B cell (primary cell): Measurements from ENCODE around the gene ANKRD28. TPM values are rescaled to one million over a fixed set of nuclear protein-coding genes. Genes with fewer than 3 reads are reported as not detected.

Experiments used
- ATAC-seq: fragments of 200-7000 bp; cut with Tn5 transposase; one replicate; pipeline ENCODE4 v1.10.0; 2021; ENCODE audit warnings: low read depth, mild to moderate bottlenecking, moderate number of reproducible peaks, moderate library complexity
- CTCF ChIA-PET: fragments of 350-600 bp; sonication (Branson Sonifier 250); formaldehyde crosslinking; loops from one replicate; lab custom pipeline; 2021; ENCODE audit warnings: antibody characterized with exemption, inconsistent platforms; lab: Charles Lee
- POLR2A ChIA-PET: fragments of 350-600 bp; sonication (Branson Sonifier 250); formaldehyde crosslinking; loops from one replicate; lab custom pipeline; 2021; ENCODE audit warnings: antibody characterized with exemption; lab: Charles Lee
- DNase-seq: peaks from one replicate; pipeline ENCODE4 v3.0.0; 2013
- H2AFZ ChIP-seq: 2 replicates; pipeline ENCODE4 v1.6.1; 2012; ENCODE audit warnings: mild to moderate bottlenecking, low read depth, low read length; ENCODE audit not compliant: insufficient read depth, poor library complexity, severe bottlenecking
- H3K27ac ChIP-seq, 2 donors: 1 replicate in 1 of 2; 2 replicates in 1 of 2; pipeline ENCODE4 v1.5.1; 2012 to 2013; ENCODE audit warnings: low read length in 2 of 2, mild to moderate bottlenecking in 2 of 2, moderate library complexity in 1 of 2
- H3K27me3 ChIP-seq, 4 experiments: fragments of 200-600 bp in 1 of 4; sonication (generic) in 1 of 4; replicated peaks in 1 of 4; 1 replicate in 2 of 4; 2 replicates in 2 of 4; pipeline versions ENCODE4 v1.6.1 to v1.7.0; 2013 to 2016; ENCODE audit warnings: low read length in 3 of 4, mild to moderate bottlenecking in 2 of 4, mixed read lengths in 1 of 4, moderate library complexity in 1 of 4; ENCODE audit not compliant: insufficient read depth in 4 of 4, control insufficient read depth in 3 of 4; ENCODE audit errors: control extremely low read depth in 1 of 4
- H3K36me3 ChIP-seq, 2 experiments: replicated peaks in 1 of 2; 1 replicate in 1 of 2; 2 replicates in 1 of 2; pipeline versions ENCODE4 v1.6.1 to v1.7.1; 2013; ENCODE audit warnings: low read length in 1 of 2; ENCODE audit not compliant: insufficient read depth in 2 of 2, control insufficient read depth in 1 of 2; ENCODE audit errors: control extremely low read depth in 1 of 2, extremely low read depth in 1 of 2
- H3K4me1 ChIP-seq, 2 donors: fragments of 200-600 bp in 1 of 2; sonication (generic) in 1 of 2; 1 replicate in 1 of 2; 2 replicates in 1 of 2; pipeline versions ENCODE4 v1.5.1 to v1.6.1; 2013 to 2017; ENCODE audit warnings: low read length in 2 of 2; ENCODE audit not compliant: control insufficient read depth in 2 of 2, insufficient read depth in 2 of 2
- H3K4me2 ChIP-seq: replicated peaks from 2 replicates; pipeline ENCODE3; 2012; ENCODE audit warnings: mild to moderate bottlenecking, low read depth, low read length; ENCODE audit not compliant: poor library complexity, severe bottlenecking
- H3K4me3 ChIP-seq, 5 experiments: fragments of 200-600 bp in 1 of 5; sonication (generic) in 1 of 5; 1 replicate in 3 of 5; 2 replicates in 2 of 5; pipeline versions ENCODE4 v1.5.1 to v1.7.0; 2011 to 2016; ENCODE audit warnings: low read length in 4 of 5, mild to moderate bottlenecking in 4 of 5, low read depth in 2 of 5, control low read depth in 1 of 5, moderate library complexity in 1 of 5; ENCODE audit not compliant: insufficient read depth in 1 of 5; ENCODE audit errors: control extremely low read depth in 1 of 5, extremely low read depth in 1 of 5
- H3K79me2 ChIP-seq: fragments of 200-600 bp; sonication (generic); one replicate; pipeline ENCODE4 v1.6.0; 2016; ENCODE audit warnings: low read length; ENCODE audit not compliant: control insufficient read depth, insufficient read depth
- H3K9ac ChIP-seq: fragments of 200-600 bp; sonication (generic); 2 replicates; pipeline ENCODE4 v1.6.1; 2017; ENCODE audit warnings: mild to moderate bottlenecking, low read length, moderate library complexity
- H3K9me3 ChIP-seq, 3 donors: one replicate each; pipeline versions ENCODE4 v1.6.1 to v1.7.1; 2013; ENCODE audit warnings: low read length in 2 of 3; ENCODE audit not compliant: control insufficient read depth in 2 of 3, insufficient read depth in 1 of 3; ENCODE audit errors: control extremely low read depth in 1 of 3
- H4K20me1 ChIP-seq: 2 replicates; pipeline ENCODE4 v1.6.0; 2012; ENCODE audit warnings: mild to moderate bottlenecking, low read length; ENCODE audit not compliant: insufficient read depth, control insufficient read depth, poor library complexity, severe bottlenecking
- H3K27ac Mint-ChIP-seq: one replicate; pipeline ENCODE4 v1.8.0; 2021; ENCODE audit warnings: mixed read lengths
- H3K27me3 Mint-ChIP-seq: one replicate; pipeline ENCODE4 v1.8.0; 2021; ENCODE audit warnings: mixed read lengths
- H3K4me1 Mint-ChIP-seq: one replicate; pipeline ENCODE4 v1.8.0; 2021; ENCODE audit warnings: mixed read lengths
- H3K4me3 Mint-ChIP-seq: one replicate; pipeline ENCODE4 v1.8.0; 2021; ENCODE audit warnings: mixed read lengths
- H3K9me3 Mint-ChIP-seq: one replicate; pipeline ENCODE4 v1.8.0; 2022; ENCODE audit warnings: mixed read lengths; ENCODE audit not compliant: insufficient read depth
- CTCF ChIP-seq: fragments of 200-600 bp; IDR thresholded peaks from one replicate; pipeline ENCODE4 v1.8.0; 2022; ENCODE audit warnings: antibody characterized with exemption, mild to moderate bottlenecking
- EZH2 ChIP-seq: IDR thresholded peaks from 2 replicates; pipeline ENCODE4 v1.6.1; 2012; ENCODE audit warnings: borderline replicate concordance, low read depth, mild to moderate bottlenecking, moderate library complexity, low read length; ENCODE audit not compliant: insufficient read depth, poor library complexity, severe bottlenecking
- WGBS: methylation state at CpG from one replicate; pipeline ENCODE4 v1.1.5; 2013; ENCODE audit warnings: missing lambda C conversion rate; ENCODE audit not compliant: insufficient coverage; 5-methylcytosine and 5-hydroxymethylcytosine counted together
- intact Hi-C: fragments of 100-400 bp; cut with micrococcal nuclease; formaldehyde crosslinking; loops from one replicate; pipeline ENCODE4 v1.10.0; 2022
- polyA plus RNA-seq: library from polyadenylated mRNA; depleted of rRNA; stranded (reverse); fragments of >200 nt; gene quantifications from 2 replicates; pipeline ENCODE4 v1.2.3, GENCODE V29; 2012
- total RNA-seq, 2 donors: library from RNA; stranded (reverse); fragments of 120-200 nt in 1 of 2; gene quantifications; 1 replicate in 1 of 2; 2 replicates in 1 of 2; pipeline versions ENCODE4 v1.2.3 to v1.2.4, GENCODE V29; 2013 to 2022

ANKRD28 gene
- total and polyA plus RNA-seq, 2 donors (not counting 1 experiment from before 2014, with no cell fraction given): 20.7 to 37.4 TPM

- no peak overlapping the region for H3K9ac ChIP-seq
- no peak overlapping the region for H3K4me3 Mint-ChIP-seq
- H3K36me3 ChIP-seq: no peaks in the 10 kb centered on the region
- POLR2A ChIA-PET: no interaction called here
- ATAC-seq (no peak), DNase-seq (no peak)
- peaks cover 43% of the 10 kb centered on the region for H3K79me2 ChIP-seq
- no peaks in the 10 kb centered on the region for H3K9me3 Mint-ChIP-seq
- no peak overlapping the region for H3K4me3 ChIP-seq
- H3K27ac ChIP-seq: no peak overlapping the region
- H4K20me1 ChIP-seq: no peaks in the 10 kb centered on the region
- H3K4me1 ChIP-seq: peaks cover 33 to 39% of the 10 kb centered on the region in 2 donors
- 40% methylated on average over 1 of the region's 2 CpGs for WGBS
- H3K4me1 Mint-ChIP-seq: peaks cover 65% of the 10 kb centered on the region
- no peak overlapping the region for H3K4me2 ChIP-seq
- no peaks in the 10 kb centered on the region for H3K27me3 ChIP-seq
- intact Hi-C loops: loop anchor here (5.0 kb wide), 1 partner anchor 59 kb away; no protein-coding TSS in a partner anchor
- no peaks in the 10 kb centered on the region for H3K9me3 ChIP-seq
- H3K27me3 Mint-ChIP-seq: no peaks in the 10 kb centered on the region
- TF ChIP-seq CTCF (no peak), EZH2 (no peak)
- no peak overlapping the region for H3K27ac Mint-ChIP-seq
- H2AFZ ChIP-seq: no peak overlapping the region
- CTCF ChIA-PET: no interaction called here
These were observed 910 bp upstream of the ANKRD28 start for GRCh38 chr3:15798533-15799245.
